GM12873 (cell line): Measurements from ENCODE around the gene PILRB.
A peak's percentile ranks its signal among the peaks of the same experiment; 100 is the strongest.

Experiments
- CTCF ChIP-seq: IDR thresholded peaks from 2 replicates; pipeline ENCODE4 v1.5.1; 2012; ENCODE audit warnings: low read depth, mild to moderate bottlenecking, moderate library complexity, low read length, control low read depth; ENCODE audit not compliant: insufficient read depth; ENCODE audit errors: missing control alignments

The PILRB gene

GRCh38 chr7:100397315-100398081 is 39.6 kb downstream of the PILRB start:
- no peak for TF ChIP-seq CTCF

GRCh38 chr7:100398239-100398638 is 40.3 kb downstream of the PILRB start:
- no peak for TF ChIP-seq CTCF

- no peak for TF ChIP-seq CTCF
These were observed 42.1 kb downstream of the PILRB start for GRCh38 chr7:100400041-100400440.

GRCh38 chr7:100400656-100401055 is 42.7 kb downstream of the PILRB start:
- TF ChIP-seq CTCF = peak; percentile 2

- TF ChIP-seq CTCF = no peak
These were observed 43.9 kb downstream of the PILRB start for GRCh38 chr7:100401811-100402210.

GRCh38 chr7:100402241-100402640 is 44.3 kb downstream of the PILRB start:
- TF ChIP-seq CTCF = no peak

- no peak for TF ChIP-seq CTCF
These were observed 48.9 kb downstream of the PILRB start for GRCh38 chr7:100406767-100407166.
